HEK293 (cell line): ENCODE data around the gene KCNJ1.

Experiments used
- CTCF ChIP-seq: fragments of 450-650 bp; formaldehyde crosslinking; IDR thresholded peaks from 2 replicates; pipeline ENCODE4 v1.5.1; 2016; ENCODE audit warnings: missing biosample characterization, missing genetic modification characterization
- ZNF549 ChIP-seq: fragments of 450-650 bp; IDR thresholded peaks from 2 replicates; pipeline ENCODE4 v1.5.1; 2018; ENCODE audit warnings: missing biosample characterization, missing genetic modification characterization, mild to moderate bottlenecking, inconsistent platforms, moderate library complexity
- ZNF704 ChIP-seq: fragments of 450-650 bp; formaldehyde crosslinking; IDR thresholded peaks from 2 replicates; pipeline ENCODE4 v1.5.1; 2016; ENCODE audit warnings: missing biosample characterization, missing genetic modification characterization

- TF ChIP-seq ZNF549 (tag by site-specific recombination) (no peak), CTCF (tag by site-specific recombination) (no peak), ZNF704 (tag by site-specific recombination) (no peak)
Measured at GRCh38 chr11:128879817-128880216, 12.7 kb upstream of the KCNJ1 start.
